Cardiac fibroblast (primary cell): ENCODE data around the gene FHAD1.

Experiments
- DNase-seq, 2 donors: peaks; one replicate each; pipeline versions ENCODE4 v3.0.0 to v3.0.0-alpha.2; 2010; ENCODE audit warnings: low read depth in 2 of 2
- H3K4me3 ChIP-seq, 2 donors: replicated peaks in 1 of 2; 1 replicate in 1 of 2; 2 replicates in 1 of 2; pipeline ENCODE4 v1.5.1; 2011; ENCODE audit warnings: low read depth in 2 of 2, low read length in 2 of 2, mild to moderate bottlenecking in 2 of 2, moderate library complexity in 1 of 2
- CTCF ChIP-seq: IDR thresholded peaks from one replicate; pipeline ENCODE4 v1.5.1; 2011; ENCODE audit warnings: low read depth, mild to moderate bottlenecking, low read length, inconsistent platforms

The FHAD1 gene

GRCh38 chr1:15343729-15344128 is 96.7 kb downstream of the FHAD1 start:
- H3K4me3 ChIP-seq: no peak overlapping the region
- no peak for TF ChIP-seq CTCF
- DNase-seq: peak; percentile 31 to 45

GRCh38 chr1:15344380-15344779 is 97.4 kb downstream of the FHAD1 start:
- no peak overlapping the region for H3K4me3 ChIP-seq
- no peak for DNase-seq
- TF ChIP-seq CTCF: no peak

GRCh38 chr1:15344800-15345704 is 98.0 kb downstream of the FHAD1 start:
- H3K4me3 ChIP-seq: no peak overlapping the region
- TF ChIP-seq CTCF: no peak
- no peak for DNase-seq

- H3K4me3 ChIP-seq: no peak overlapping the region
- no peak for TF ChIP-seq CTCF
- no peak for DNase-seq
These were observed 98.8 kb downstream of the FHAD1 start for GRCh38 chr1:15345705-15346345.

- no peak overlapping the region for H3K4me3 ChIP-seq
- no peak for DNase-seq
- TF ChIP-seq CTCF: no peak
These were observed 99.5 kb downstream of the FHAD1 start for GRCh38 chr1:15346346-15347030.

GRCh38 chr1:15347182-15347581 is 100.2 kb downstream of the FHAD1 start:
- TF ChIP-seq CTCF: no peak
- no peak for DNase-seq
- H3K4me3 ChIP-seq: no peak overlapping the region
